OCI-LY3 (cell line): ENCODE measurements around the gene ZNF619.

Source experiments
- CTCF ChIP-seq: fragments of 200-600, 300-600 bp; sonication (generic); IDR thresholded peaks from 2 replicates; pipeline ENCODE4 v1.5.1; 2014; ENCODE audit warnings: antibody characterized with exemption, low read length, low read depth
- EZH2phosphoT487 ChIP-seq: fragments of 200-600 bp; shearing (Covaris generic); IDR thresholded peaks from 2 replicates; pipeline ENCODE4 v1.6.1; 2018; ENCODE audit warnings: antibody characterized with exemption, mixed run types, low read depth

- TF ChIP-seq CTCF = no peak
- no peak for TF ChIP-seq EZH2phosphoT487
Measured at GRCh38 chr3:40452562-40452875, 24.4 kb upstream of the ZNF619 start.
